Measurements from ENCODE around the gene GRID1.

The GRID1 gene

DNA sequence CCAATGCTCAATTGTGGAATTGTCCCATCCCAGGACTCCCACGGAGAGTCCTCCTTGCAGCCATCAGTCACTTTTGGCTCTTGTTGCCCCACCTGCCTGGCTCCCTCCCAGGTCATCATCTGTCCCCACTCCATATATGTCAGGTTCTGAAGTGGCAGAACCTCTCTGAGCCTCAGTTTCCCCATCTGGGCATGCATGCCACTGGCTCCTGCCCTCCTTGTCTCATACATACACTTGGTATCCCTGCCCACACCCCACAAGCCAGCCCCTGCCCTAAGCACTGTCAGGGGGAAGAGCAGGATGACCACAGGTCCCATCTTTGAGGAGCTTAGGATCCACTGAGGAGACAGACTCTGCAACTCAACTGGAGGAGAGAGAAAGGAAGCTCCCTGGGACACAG, 156.9 kb downstream of the GRID1 start:
- H3K27ac ChIP-seq (ENCODE audit: low read length, poor library complexity, severe bottlenecking) = no peak overlapping the region
- no peak overlapping the region for H3K14ac ChIP-seq (ENCODE audit: low read length in 2 of 2)
- H4K91ac ChIP-seq (ENCODE audit: low read length) = no peak overlapping the region
- H3K4me2 ChIP-seq (ENCODE audit: low read length, poor library complexity, severe bottlenecking) = no peak overlapping the region
- H3K18ac ChIP-seq (ENCODE audit: low read depth in 1 of 2, low read length in 2 of 2) = no peak overlapping the region
- no peak overlapping the region for H4K8ac ChIP-seq (ENCODE audit: low read length)
- H3K36me3 ChIP-seq (ENCODE audit: control insufficient read depth in 1 of 2, insufficient read depth in 2 of 2, low read depth in 1 of 2, low read length in 2 of 2) = no peaks in the 10 kb centered on the region
- H2BK15ac ChIP-seq (ENCODE audit: low read depth, poor library complexity, severe bottlenecking) = no peak overlapping the region
- no peak overlapping the region for H3K9ac ChIP-seq (ENCODE audit: low read length)
- DNase-seq = no peak
- no peak overlapping the region for H2BK5ac ChIP-seq (ENCODE audit: low read depth, low read length, poor library complexity, severe bottlenecking)
- H3K9me3 ChIP-seq (ENCODE audit: control insufficient read depth, low read length) = no peaks in the 10 kb centered on the region
- H3K79me1 ChIP-seq (replicated peaks; ENCODE audit: low read length, poor library complexity, severe bottlenecking) = no peaks in the 10 kb centered on the region
- no peak overlapping the region for H2AFZ ChIP-seq (ENCODE audit: low read depth, low read length)
- H3K27me3 ChIP-seq (ENCODE audit: control insufficient read depth in 1 of 2, insufficient read depth in 1 of 2, low read length in 2 of 2) = no peaks in the 10 kb centered on the region
- no peak overlapping the region for H2AK5ac ChIP-seq (ENCODE audit: low read length, severe bottlenecking)
- no peak overlapping the region for H3K23ac ChIP-seq (ENCODE audit: low read length in 2 of 2)
- WGBS = 88% methylated on average over 1 of the region's 1 CpG
- H3K4ac ChIP-seq (ENCODE audit: low read depth in 1 of 2, low read length in 2 of 2) = no peak overlapping the region
- no peak overlapping the region for H2BK12ac ChIP-seq (ENCODE audit: low read length in 2 of 2)
- no peaks in the 10 kb centered on the region for H3K4me1 ChIP-seq (ENCODE audit: control insufficient read depth, insufficient read depth, low read depth, low read length)
- H2BK120ac ChIP-seq (ENCODE audit: low read depth, low read length) = no peak overlapping the region
- H3K4me3 ChIP-seq (ENCODE audit: insufficient read depth in 1 of 2, low read depth in 1 of 2, low read length in 2 of 2) = no peak overlapping the region

DNA sequence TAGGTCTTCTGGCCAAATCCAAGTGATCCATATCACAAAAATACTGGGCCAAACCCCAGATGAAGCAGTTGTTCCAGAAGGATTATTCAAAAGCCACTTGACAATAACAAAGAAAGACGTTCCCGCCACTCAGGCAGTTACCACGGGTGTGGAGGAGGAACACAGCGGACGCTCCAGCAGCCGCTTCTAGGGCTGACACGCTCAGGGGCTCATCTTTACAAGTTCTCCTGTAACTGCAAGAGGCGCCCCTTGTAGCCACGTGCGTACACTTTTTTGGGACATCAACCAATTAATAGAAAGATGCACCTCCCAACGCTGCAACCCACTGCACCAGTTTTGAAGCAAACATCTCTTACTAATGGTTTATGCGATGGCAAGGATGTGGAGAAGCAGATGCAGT, 159.4 kb downstream of the GRID1 start:
- H2BK15ac ChIP-seq (ENCODE audit: low read depth, poor library complexity, severe bottlenecking) = no peak overlapping the region
- H2BK12ac ChIP-seq (ENCODE audit: low read length in 2 of 2) = no peak overlapping the region
- no peaks in the 10 kb centered on the region for H3K79me1 ChIP-seq (replicated peaks; ENCODE audit: low read length, poor library complexity, severe bottlenecking)
- no peak overlapping the region for H4K8ac ChIP-seq (ENCODE audit: low read length)
- H2BK120ac ChIP-seq (ENCODE audit: low read depth, low read length) = no peak overlapping the region
- no peak overlapping the region for H2AK5ac ChIP-seq (ENCODE audit: low read length, severe bottlenecking)
- H3K18ac ChIP-seq (ENCODE audit: low read depth in 1 of 2, low read length in 2 of 2) = no peak overlapping the region
- no peak overlapping the region for H2BK5ac ChIP-seq (ENCODE audit: low read depth, low read length, poor library complexity, severe bottlenecking)
- H3K14ac ChIP-seq (ENCODE audit: low read length in 2 of 2) = no peak overlapping the region
- H3K4me2 ChIP-seq (ENCODE audit: low read length, poor library complexity, severe bottlenecking) = no peak overlapping the region
- H3K9ac ChIP-seq (ENCODE audit: low read length) = no peak overlapping the region
- no peaks in the 10 kb centered on the region for H3K27me3 ChIP-seq (ENCODE audit: control insufficient read depth in 1 of 2, insufficient read depth in 1 of 2, low read length in 2 of 2)
- H3K4ac ChIP-seq (ENCODE audit: low read depth in 1 of 2, low read length in 2 of 2) = no peak overlapping the region
- no peak overlapping the region for H3K4me3 ChIP-seq (ENCODE audit: insufficient read depth in 1 of 2, low read depth in 1 of 2, low read length in 2 of 2)
- 83% methylated on average over 8 of the region's 12 CpGs for WGBS
- H3K23ac ChIP-seq (ENCODE audit: low read length in 2 of 2) = no peak overlapping the region
- no peak overlapping the region for H3K27ac ChIP-seq (ENCODE audit: low read length, poor library complexity, severe bottlenecking)
- no peaks in the 10 kb centered on the region for H3K4me1 ChIP-seq (ENCODE audit: control insufficient read depth, insufficient read depth, low read depth, low read length)
- H4K91ac ChIP-seq (ENCODE audit: low read length) = no peak overlapping the region
- DNase-seq = no peak
- no peaks in the 10 kb centered on the region for H3K36me3 ChIP-seq (ENCODE audit: control insufficient read depth in 1 of 2, insufficient read depth in 2 of 2, low read depth in 1 of 2, low read length in 2 of 2)
- no peak overlapping the region for H2AFZ ChIP-seq (ENCODE audit: low read depth, low read length)
- H3K9me3 ChIP-seq (ENCODE audit: control insufficient read depth, low read length) = no peaks in the 10 kb centered on the region

DNA sequence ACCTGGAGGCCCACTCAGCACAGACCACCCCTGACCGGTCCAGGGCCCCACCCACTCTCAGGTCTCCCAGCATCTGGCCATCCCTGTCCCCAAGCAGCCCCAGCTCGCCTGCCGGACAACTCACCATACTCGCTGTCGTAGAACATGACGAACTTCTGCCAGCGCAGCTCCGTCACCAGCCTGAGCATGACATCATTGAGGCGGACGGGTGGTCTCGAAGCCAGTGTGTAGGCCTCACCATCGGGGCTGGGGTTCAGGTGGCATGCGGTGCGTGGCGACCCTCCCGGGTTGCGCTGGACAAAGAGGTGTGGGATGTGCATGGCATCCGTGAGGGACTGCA, 160.4 kb downstream of the GRID1 start:
- 90% methylated on average over 18 of the region's 18 CpGs for whole genome bisulfite sequencing
- H3K9ac ChIP-seq (ENCODE audit: low read length) = no peak overlapping the region
- no peaks in the 10 kb centered on the region for H3K9me3 ChIP-seq (ENCODE audit: control insufficient read depth, low read length)
- no peak overlapping the region for H3K27ac ChIP-seq (ENCODE audit: low read length, poor library complexity, severe bottlenecking)
- H3K18ac ChIP-seq (ENCODE audit: low read depth in 1 of 2, low read length in 2 of 2) = no peak overlapping the region
- no peak overlapping the region for H3K4me2 ChIP-seq (ENCODE audit: low read length, poor library complexity, severe bottlenecking)
- no peak overlapping the region for H2BK15ac ChIP-seq (ENCODE audit: low read depth, poor library complexity, severe bottlenecking)
- no peaks in the 10 kb centered on the region for H3K79me1 ChIP-seq (replicated peaks; ENCODE audit: low read length, poor library complexity, severe bottlenecking)
- no peak overlapping the region for H3K14ac ChIP-seq (ENCODE audit: low read length in 2 of 2)
- no peaks in the 10 kb centered on the region for H3K36me3 ChIP-seq (ENCODE audit: control insufficient read depth in 1 of 2, insufficient read depth in 2 of 2, low read depth in 1 of 2, low read length in 2 of 2)
- no peak overlapping the region for H2AK5ac ChIP-seq (ENCODE audit: low read length, severe bottlenecking)
- no peak overlapping the region for H2BK12ac ChIP-seq (ENCODE audit: low read length in 2 of 2)
- H4K8ac ChIP-seq (ENCODE audit: low read length) = no peak overlapping the region
- no peak overlapping the region for H2AFZ ChIP-seq (ENCODE audit: low read depth, low read length)
- H2BK5ac ChIP-seq (ENCODE audit: low read depth, low read length, poor library complexity, severe bottlenecking) = no peak overlapping the region
- H3K27me3 ChIP-seq (ENCODE audit: control insufficient read depth in 1 of 2, insufficient read depth in 1 of 2, low read length in 2 of 2) = no peaks in the 10 kb centered on the region
- no peak for DNase-seq
- H3K4ac ChIP-seq (ENCODE audit: low read depth in 1 of 2, low read length in 2 of 2) = no peak overlapping the region
- no peak overlapping the region for H2BK120ac ChIP-seq (ENCODE audit: low read depth, low read length)
- H3K23ac ChIP-seq (ENCODE audit: low read length in 2 of 2) = no peak overlapping the region
- H3K4me3 ChIP-seq (ENCODE audit: insufficient read depth in 1 of 2, low read depth in 1 of 2, low read length in 2 of 2) = no peak overlapping the region
- no peaks in the 10 kb centered on the region for H3K4me1 ChIP-seq (ENCODE audit: control insufficient read depth, insufficient read depth, low read depth, low read length)
- H4K91ac ChIP-seq (ENCODE audit: low read length) = no peak overlapping the region

DNA sequence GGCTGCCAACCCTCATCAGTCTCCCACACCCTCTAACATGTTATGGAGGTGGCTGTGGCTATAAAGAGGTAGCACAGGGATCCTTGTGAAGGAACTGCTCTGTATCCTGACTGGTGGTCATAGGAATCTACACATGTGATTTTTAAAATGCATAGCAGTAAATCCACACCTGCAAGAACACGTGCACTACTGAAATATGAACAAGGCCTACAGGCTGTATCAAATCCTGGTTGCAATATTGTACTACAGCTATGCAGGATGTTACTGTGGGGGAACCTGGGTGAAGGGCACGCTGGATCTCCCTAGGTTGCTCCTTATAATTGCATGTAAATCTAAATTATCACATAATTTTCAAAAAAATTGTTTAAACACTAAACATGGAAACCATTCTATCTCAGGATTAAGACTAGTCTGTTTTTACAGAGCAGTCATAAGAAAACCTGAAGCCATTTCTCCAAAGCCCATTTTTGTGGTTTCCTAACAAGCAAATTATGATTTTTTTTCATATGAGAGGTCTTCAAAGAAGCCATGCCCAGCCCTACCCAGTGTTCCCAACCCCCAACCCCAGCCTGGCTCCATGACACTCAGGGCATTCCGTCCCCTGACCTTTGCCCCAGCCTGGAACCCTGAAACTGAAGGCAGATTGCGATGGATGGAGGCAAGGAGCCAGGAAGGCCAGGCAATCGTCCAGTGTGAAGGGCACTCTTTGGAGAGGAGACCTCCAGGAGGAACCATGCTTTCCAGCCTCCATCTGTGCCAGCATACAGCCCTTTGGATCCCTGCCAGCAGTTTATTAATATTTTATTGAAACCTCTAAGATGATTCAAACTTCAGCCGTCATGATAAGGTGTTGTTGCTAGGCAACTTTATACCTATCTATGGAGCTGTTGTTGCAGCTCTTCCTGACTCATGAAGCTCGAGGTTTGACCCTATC, 161.0 kb downstream of the GRID1 start:
- Histone ChIP-seq H3K4me3 (ENCODE audit: insufficient read depth in 1 of 2, low read depth in 1 of 2, low read length in 2 of 2) (no peak overlapping the region), H3K14ac (ENCODE audit: low read length in 2 of 2) (no peak overlapping the region), H2BK120ac (ENCODE audit: low read depth, low read length) (no peak overlapping the region), H3K4ac (ENCODE audit: low read depth in 1 of 2, low read length in 2 of 2) (no peak overlapping the region), H3K79me1 (replicated peaks; ENCODE audit: low read length, poor library complexity, severe bottlenecking) (no peaks in the 10 kb centered on the region), H2AK5ac (ENCODE audit: low read length, severe bottlenecking) (no peak overlapping the region), H3K27me3 (ENCODE audit: control insufficient read depth in 1 of 2, insufficient read depth in 1 of 2, low read length in 2 of 2) (no peaks in the 10 kb centered on the region), H3K4me1 (ENCODE audit: control insufficient read depth, insufficient read depth, low read depth, low read length) (no peaks in the 10 kb centered on the region), H3K9ac (ENCODE audit: low read length) (no peak overlapping the region), H2BK15ac (ENCODE audit: low read depth, poor library complexity, severe bottlenecking) (no peak overlapping the region), H3K27ac (ENCODE audit: low read length, poor library complexity, severe bottlenecking) (no peak overlapping the region), H4K91ac (ENCODE audit: low read length) (no peak overlapping the region), H2BK12ac (ENCODE audit: low read length in 2 of 2) (no peak overlapping the region), H2BK5ac (ENCODE audit: low read depth, low read length, poor library complexity, severe bottlenecking) (no peak overlapping the region), H3K36me3 (ENCODE audit: control insufficient read depth in 1 of 2, insufficient read depth in 2 of 2, low read depth in 1 of 2, low read length in 2 of 2) (no peaks in the 10 kb centered on the region), H3K9me3 (ENCODE audit: control insufficient read depth, low read length) (no peaks in the 10 kb centered on the region), H2AFZ (ENCODE audit: low read depth, low read length) (no peak overlapping the region), H3K4me2 (ENCODE audit: low read length, poor library complexity, severe bottlenecking) (no peak overlapping the region), H3K23ac (ENCODE audit: low read length in 2 of 2) (no peak overlapping the region), H4K8ac (ENCODE audit: low read length) (no peak overlapping the region), H3K18ac (ENCODE audit: low read depth in 1 of 2, low read length in 2 of 2) (no peak overlapping the region)
- DNase-seq = no peak
- WGBS = 54% methylated on average over 6 of the region's 7 CpGs

All from mesenchymal stem cell (in vitro differentiated cells and primary cell).